Smooth muscle cell (in vitro differentiated cells): ENCODE data around the gene LHPP. TPM values are rescaled to one million over a fixed set of nuclear protein-coding genes. Genes with fewer than 3 reads are reported as not detected.

Experiments used
- DNase-seq: peaks from one replicate; lab custom pipeline; 2025; ENCODE audit not compliant: unreplicated experiment; lab: John Stamatoyannopoulos, UW
- H2AFZ ChIP-seq: fragments of 200-600 bp; sonication (generic); 2 replicates; pipeline ENCODE4 v1.6.0; 2016; ENCODE audit warnings: antibody characterized with exemption, low read depth, mild to moderate bottlenecking
- H3F3A ChIP-seq: fragments of 200-600 bp; sonication (generic); 2 replicates; pipeline ENCODE4 v1.6.0; 2017; ENCODE audit warnings: antibody characterized with exemption, low read depth
- H3K27ac ChIP-seq: fragments of 200-600 bp; sonication (generic); 2 replicates; pipeline ENCODE4 v1.5.1; 2016; ENCODE audit warnings: low read depth, mild to moderate bottlenecking
- H3K27me3 ChIP-seq: fragments of 200-600 bp; sonication (generic); 2 replicates; pipeline ENCODE4 v1.6.1; 2016; ENCODE audit warnings: low read depth, mild to moderate bottlenecking
- H3K36me3 ChIP-seq: fragments of 200-600 bp; sonication (generic); 2 replicates; pipeline ENCODE4 v1.5.1; 2016; ENCODE audit warnings: low read depth
- H3K4me1 ChIP-seq: fragments of 200-600 bp; sonication (generic); 2 replicates; pipeline ENCODE4 v1.5.1; 2016; ENCODE audit warnings: low read depth
- H3K4me2 ChIP-seq: fragments of 200-600 bp; sonication (generic); 2 replicates; pipeline ENCODE4 v1.6.0; 2016; ENCODE audit warnings: mild to moderate bottlenecking
- H3K4me3 ChIP-seq: fragments of 200-600 bp; sonication (generic); 2 replicates; pipeline ENCODE4 v1.5.1; 2016; ENCODE audit warnings: mild to moderate bottlenecking
- H3K79me2 ChIP-seq: fragments of 200-600 bp; sonication (generic); 2 replicates; pipeline ENCODE4 v1.6.0; 2016; ENCODE audit warnings: low read depth, mild to moderate bottlenecking
- H3K9ac ChIP-seq: fragments of 200-600 bp; sonication (generic); 2 replicates; pipeline ENCODE4 v1.6.0; 2016; ENCODE audit warnings: low read depth
- H3K9me3 ChIP-seq: fragments of 200-600 bp; sonication (generic); replicated peaks from 2 replicates; pipeline ENCODE4 v1.5.1; 2016; ENCODE audit warnings: low read depth
- H4K20me1 ChIP-seq: fragments of 200-600 bp; sonication (generic); 2 replicates; pipeline ENCODE4 v1.6.0; 2016; ENCODE audit warnings: low read depth
- WGBS: methylation state at CpG from one replicate; pipeline ENCODE4 v1.1.7; 2016; ENCODE audit warnings: low lambda C conversion rate; 5-methylcytosine and 5-hydroxymethylcytosine counted together
- polyA plus RNA-seq: library from polyadenylated mRNA; unstranded; fragments of >200 nt; fragmentation: Nextera tagmentation; extraction: Ambion mirVana; gene quantifications from 2 replicates; pipeline ENCODE4 v1.2.1, GENCODE V29; 2016
- total RNA-seq: library from RNA; depleted of rRNA; stranded (reverse); fragments of >200 nt; gene quantifications from 2 replicates; pipeline ENCODE4 v1.2.3, GENCODE V29; 2014
- TF ChIP-seq, protein P1 (sequence below): fragments of 200-600 bp; sonication (generic); IDR thresholded peaks from 2 replicates; pipeline ENCODE4 v1.5.1; 2017; ENCODE audit warnings: borderline replicate concordance, mild to moderate bottlenecking, antibody characterized with exemption; ENCODE audit not compliant: insufficient read depth, poor library complexity, severe bottlenecking

Gene LHPP
- total and polyA plus RNA-seq, 2 experiments from 2014 or later: 7.6 to 14.0 TPM

DNA sequence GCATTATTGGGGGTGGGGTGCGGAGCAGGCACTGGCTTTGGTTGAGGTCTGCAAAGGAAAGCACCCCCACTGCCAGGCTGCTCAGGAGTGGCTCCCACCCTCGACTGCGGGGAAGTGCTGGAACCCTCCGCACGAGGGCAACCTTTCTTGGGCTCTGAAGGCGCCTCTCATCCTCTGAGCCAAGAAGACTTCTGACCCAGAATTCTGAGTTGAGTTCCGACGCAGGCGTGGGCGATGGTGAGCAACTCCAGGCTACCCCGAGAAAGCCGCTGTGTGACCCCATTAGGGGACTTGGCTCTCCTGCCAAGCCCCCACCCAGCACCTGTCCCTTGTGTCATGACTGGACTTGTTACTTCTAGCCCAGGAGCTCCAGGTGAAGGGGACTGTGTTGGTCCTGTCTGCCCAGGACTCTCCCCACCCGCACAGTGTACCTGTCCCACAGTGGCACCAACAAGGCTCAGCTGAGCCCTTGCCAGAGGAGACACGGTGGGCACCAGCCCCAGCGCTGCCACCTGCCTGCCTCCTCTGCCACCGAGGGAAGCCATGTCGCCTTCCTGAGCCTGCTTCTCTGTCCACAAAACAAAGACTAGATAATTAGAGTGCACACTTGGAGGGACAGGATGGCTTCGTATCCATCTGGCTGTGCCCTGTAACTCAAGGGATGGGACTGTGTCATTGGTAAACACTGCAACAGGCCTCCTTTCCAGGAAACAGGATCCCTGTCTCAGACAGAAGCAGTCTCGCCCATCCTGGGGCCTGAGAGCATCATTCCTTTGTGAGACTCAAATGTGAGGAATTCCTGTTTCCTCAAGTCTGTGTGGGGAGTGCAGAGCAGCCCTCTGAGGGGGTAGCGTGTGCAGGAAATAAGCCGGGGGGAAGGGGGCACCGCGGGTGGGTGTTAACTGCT lies 128.8 kb downstream of the LHPP start:
- no peak overlapping the region for H3K27ac ChIP-seq
- DNase-seq: no peak
- H3K79me2 ChIP-seq: no peaks in the 10 kb centered on the region
- no peak overlapping the region for H3K4me3 ChIP-seq
- H3K36me3 ChIP-seq: no peaks in the 10 kb centered on the region
- H2AFZ ChIP-seq: no peak overlapping the region
- no peaks in the 10 kb centered on the region for H3K27me3 ChIP-seq
- no peaks in the 10 kb centered on the region for H3F3A ChIP-seq
- TF ChIP-seq, protein P1, sequence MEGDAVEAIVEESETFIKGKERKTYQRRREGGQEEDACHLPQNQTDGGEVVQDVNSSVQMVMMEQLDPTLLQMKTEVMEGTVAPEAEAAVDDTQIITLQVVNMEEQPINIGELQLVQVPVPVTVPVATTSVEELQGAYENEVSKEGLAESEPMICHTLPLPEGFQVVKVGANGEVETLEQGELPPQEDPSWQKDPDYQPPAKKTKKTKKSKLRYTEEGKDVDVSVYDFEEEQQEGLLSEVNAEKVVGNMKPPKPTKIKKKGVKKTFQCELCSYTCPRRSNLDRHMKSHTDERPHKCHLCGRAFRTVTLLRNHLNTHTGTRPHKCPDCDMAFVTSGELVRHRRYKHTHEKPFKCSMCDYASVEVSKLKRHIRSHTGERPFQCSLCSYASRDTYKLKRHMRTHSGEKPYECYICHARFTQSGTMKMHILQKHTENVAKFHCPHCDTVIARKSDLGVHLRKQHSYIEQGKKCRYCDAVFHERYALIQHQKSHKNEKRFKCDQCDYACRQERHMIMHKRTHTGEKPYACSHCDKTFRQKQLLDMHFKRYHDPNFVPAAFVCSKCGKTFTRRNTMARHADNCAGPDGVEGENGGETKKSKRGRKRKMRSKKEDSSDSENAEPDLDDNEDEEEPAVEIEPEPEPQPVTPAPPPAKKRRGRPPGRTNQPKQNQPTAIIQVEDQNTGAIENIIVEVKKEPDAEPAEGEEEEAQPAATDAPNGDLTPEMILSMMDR: no peak
- no peaks in the 10 kb centered on the region for H3K9me3 ChIP-seq
- no peaks in the 10 kb centered on the region for H3K4me1 ChIP-seq
- no peaks in the 10 kb centered on the region for H4K20me1 ChIP-seq
- H3K4me2 ChIP-seq: no peak overlapping the region
- H3K9ac ChIP-seq: no peak overlapping the region
- 94% methylated on average over 23 of the region's 23 CpGs for WGBS

DNA sequence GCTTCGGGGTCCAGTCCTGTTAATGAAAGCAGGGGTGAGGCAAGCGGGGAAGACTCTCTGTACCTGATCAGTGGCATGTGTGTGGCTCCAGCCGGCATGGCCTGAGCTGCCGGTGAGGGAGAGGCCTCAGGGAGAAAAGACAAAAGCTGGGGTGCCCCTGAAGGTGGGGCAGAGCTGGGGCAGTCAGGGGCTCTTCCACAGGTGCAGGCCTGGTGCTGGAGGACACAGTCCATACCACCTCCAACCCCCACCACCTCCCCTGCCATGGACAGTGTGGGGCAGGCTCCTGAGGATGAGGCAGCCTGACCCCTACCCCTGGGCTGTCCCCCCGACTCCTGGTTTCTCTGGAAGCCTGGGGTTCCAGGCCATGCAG lies 129.5 kb downstream of the LHPP start:
- no peak for DNase-seq
- Histone ChIP-seq H3K9me3 (no peaks in the 10 kb centered on the region), H3K27ac (no peak overlapping the region), H3K36me3 (no peaks in the 10 kb centered on the region), H3K79me2 (no peaks in the 10 kb centered on the region), H3F3A (no peaks in the 10 kb centered on the region), H2AFZ (no peak overlapping the region), H3K27me3 (no peaks in the 10 kb centered on the region), H3K4me1 (no peaks in the 10 kb centered on the region), H4K20me1 (no peaks in the 10 kb centered on the region), H3K4me3 (no peak overlapping the region), H3K9ac (no peak overlapping the region), H3K4me2 (no peak overlapping the region)
- TF ChIP-seq, protein P1: no peak
- 78% methylated on average over 5 of the region's 5 CpGs for WGBS

DNA sequence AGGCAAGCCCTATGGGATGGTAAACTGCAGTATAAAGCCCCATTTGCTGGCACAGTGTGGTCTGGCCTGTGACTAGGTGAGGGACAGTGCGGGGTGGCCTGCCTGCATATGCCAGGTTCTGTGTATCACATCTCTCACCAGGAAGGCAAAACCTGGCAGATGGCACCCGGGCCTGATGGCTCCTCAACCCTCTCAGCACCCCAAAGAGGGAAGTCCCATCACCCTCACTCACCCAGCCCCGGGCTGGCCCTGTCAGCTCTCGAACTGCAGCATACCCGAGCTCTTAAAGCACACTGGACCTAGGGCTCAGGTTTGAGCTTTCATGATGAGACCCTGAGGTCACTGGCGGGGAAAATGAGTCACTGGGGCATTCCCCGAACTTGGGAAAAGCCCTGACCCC lies 130.5 kb downstream of the LHPP start:
- Histone ChIP-seq H3F3A (no peaks in the 10 kb centered on the region), H3K79me2 (no peaks in the 10 kb centered on the region), H3K9me3 (no peaks in the 10 kb centered on the region), H2AFZ (no peak overlapping the region), H3K27ac (no peak overlapping the region), H4K20me1 (no peaks in the 10 kb centered on the region), H3K36me3 (no peaks in the 10 kb centered on the region), H3K9ac (no peak overlapping the region), H3K27me3 (no peaks in the 10 kb centered on the region), H3K4me1 (no peaks in the 10 kb centered on the region), H3K4me3 (no peak overlapping the region), H3K4me2 (no peak overlapping the region)
- TF ChIP-seq, protein P1: no peak
- 95% methylated on average over 7 of the region's 7 CpGs for WGBS
- DNase-seq: no peak
